GM18511 (cell line): ENCODE measurements around the gene NRDC.
"Not testable (repeated sequence)": the region's sequence is repeated elsewhere in the genome, so short reads cannot be mapped to it uniquely, and the experiment has no call there.

Source experiments
- ATAC-seq: cut with Tn5 transposase; IDR thresholded peaks from one replicate; pipeline ENCODE4 v1.9.1; 2021; ENCODE audit warnings: mild to moderate bottlenecking, moderate library complexity; ENCODE audit not compliant: unreplicated experiment

The NRDC gene

DNA sequence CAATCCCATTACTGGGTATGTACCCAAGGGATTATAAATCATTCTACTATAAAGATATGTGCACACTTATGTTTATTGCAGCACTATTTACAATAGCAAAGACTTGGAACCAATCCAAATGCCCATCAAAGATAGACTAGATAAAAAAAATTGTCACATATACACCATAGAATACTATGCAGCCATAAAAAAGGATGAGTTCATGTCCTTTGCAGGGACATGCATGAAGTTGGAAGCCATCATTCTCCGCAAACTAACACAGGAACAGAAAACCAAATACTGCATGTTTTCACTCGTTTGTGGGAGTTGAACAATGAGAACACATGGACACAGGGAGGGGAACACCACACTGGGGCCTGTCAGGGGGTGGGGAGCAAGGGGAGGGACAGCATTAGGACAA lies 16.2 kb upstream of the NRDC start:
- ATAC-seq, result not testable (repeated sequence)

DNA sequence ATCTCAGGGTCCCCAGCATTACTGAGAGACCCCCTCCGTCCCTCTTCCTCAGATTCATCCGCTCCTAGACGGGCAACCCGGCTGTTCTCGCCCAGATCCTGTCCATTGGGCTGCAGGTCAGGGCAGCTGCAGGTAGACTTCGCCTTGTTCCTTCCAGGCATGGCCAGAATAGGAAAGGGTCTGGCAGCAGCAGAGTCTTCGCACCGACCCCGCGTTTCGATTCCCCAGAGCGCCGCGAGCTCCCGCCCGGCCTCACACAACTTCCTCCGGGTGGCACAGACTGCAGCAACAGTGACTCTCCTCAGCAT lies 265 bp downstream of the NRDC start:
- ATAC-seq, result peak; percentile 34

DNA sequence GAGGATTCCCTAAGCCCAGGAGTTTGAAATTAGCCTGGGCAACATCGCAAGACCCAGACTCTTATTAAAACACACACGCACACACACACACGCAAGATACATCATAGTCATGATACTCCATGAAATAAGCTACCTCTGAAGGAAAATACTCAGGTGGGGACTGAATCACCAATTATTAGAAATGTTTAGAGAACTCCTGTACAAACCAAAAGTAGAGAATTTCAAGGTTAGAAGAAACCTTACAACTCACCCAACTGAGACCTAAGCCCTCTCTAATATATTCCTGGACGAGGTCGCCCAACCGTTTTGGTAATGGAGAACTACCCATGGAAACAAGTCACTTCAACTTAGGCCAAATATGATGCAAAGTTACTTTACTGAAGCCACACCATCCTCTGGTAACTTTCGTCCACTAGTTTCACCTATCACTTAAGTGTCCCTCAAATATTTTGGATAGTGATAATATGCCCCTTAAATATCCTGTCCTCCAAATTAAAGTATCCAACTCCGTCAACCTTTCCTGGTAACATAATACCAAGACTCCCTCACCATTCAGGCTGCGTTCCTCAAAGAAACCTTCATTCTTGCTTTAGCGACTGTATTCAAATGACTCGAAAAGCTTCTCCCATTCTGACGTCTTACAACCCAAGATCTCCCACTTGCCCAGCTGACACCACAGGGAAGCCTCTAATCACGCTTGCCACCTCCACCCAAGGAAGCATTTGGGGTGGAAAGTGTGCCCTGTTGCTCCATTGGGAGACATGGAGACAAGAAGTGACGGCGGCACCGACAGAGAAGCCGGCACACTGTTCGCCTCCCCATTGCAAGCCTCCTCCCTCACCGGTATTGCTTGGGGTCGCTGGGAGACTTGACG lies 856 bp downstream of the NRDC start:
- ATAC-seq, result peak; percentile 2

DNA sequence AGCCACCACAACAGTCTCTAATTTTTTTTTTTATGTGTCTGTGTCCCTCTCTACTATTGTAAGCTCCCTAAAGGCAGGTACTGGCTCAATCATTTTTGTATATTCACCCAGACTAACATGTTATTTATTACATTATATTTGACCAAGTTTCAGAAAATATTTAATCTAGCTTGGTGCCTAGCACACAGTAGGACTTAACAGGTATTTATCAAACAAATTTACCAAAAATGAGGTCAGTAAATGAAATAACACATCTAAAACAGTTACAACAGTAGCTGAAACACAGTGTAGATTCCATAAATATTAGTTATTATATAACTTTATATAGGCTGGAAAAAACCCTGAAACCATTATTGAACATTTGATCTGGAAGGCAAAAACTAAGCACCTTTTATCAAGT lies 2.7 kb downstream of the NRDC start:
- no peak for ATAC-seq

DNA sequence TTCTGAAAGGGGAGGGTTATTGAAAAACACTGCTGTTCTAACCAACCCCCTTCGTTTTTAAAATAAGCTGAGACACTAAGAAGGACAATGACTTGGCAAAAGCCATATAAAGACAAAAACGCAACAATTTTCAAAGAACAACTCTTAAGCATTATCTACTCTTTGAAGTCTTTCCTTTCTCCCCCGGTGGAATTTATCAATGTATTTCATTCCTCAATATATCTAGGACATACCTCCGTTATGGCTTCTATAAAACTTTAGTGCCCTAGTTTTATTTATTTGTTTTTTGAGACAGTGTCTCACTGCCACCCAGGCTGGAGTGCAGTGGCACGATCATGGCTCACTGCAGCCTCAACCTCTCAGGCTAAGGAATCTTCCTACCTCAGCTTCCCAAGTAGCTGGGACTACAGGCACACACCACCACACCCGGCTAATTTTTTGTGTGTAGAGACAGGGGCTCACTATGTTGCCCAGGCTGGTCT lies 3.2 kb downstream of the NRDC start:
- ATAC-seq, result no peak

DNA sequence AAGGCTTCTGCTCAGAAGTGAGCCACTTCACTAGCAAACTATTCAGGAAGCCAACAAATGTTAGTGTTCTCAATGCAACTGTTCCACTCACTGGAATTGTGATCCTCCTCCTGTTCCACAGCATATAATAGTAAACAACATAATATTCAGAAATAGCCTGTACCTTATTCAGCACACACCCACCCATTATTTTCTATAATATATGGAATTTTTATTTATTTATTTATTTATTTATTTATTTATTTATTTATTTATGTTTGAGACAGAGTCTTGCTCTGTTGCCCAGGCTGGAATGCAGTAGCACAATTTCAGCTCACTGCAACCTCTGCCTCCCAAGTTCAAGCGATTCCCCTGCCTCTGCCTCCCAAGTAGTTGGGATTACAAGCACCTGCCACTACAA lies 5.3 kb downstream of the NRDC start:
- ATAC-seq, result not testable (repeated sequence)

DNA sequence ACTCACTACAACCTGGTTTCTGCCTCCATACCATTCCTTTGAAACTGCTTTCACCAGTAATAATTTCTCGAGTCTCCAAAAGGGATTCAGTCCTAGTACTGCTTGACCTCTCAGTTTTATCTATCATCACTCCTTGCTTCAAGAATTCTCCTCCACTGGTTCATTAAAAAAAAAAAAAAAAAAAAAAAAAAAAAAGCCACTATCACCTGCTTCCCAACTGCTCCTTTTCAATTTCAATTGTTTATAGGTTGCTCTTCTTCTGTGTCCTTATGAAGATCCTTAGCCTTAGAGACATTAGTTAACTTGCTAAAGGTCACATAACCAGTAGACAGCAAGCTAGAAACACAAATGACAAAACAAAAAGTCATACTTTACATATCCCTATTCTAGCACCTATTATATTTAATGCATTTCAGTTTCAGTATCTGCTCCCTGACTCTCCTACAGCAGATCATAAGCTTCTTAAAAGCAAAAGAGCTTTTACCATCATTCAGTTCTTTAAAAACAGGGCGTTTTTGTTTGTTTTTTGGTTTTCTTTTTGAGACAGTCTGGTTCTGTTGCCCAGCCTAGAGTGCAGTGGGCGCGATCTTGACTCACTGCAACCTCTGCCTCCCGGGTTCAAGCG lies 7.1 kb downstream of the NRDC start:
- no peak for ATAC-seq

DNA sequence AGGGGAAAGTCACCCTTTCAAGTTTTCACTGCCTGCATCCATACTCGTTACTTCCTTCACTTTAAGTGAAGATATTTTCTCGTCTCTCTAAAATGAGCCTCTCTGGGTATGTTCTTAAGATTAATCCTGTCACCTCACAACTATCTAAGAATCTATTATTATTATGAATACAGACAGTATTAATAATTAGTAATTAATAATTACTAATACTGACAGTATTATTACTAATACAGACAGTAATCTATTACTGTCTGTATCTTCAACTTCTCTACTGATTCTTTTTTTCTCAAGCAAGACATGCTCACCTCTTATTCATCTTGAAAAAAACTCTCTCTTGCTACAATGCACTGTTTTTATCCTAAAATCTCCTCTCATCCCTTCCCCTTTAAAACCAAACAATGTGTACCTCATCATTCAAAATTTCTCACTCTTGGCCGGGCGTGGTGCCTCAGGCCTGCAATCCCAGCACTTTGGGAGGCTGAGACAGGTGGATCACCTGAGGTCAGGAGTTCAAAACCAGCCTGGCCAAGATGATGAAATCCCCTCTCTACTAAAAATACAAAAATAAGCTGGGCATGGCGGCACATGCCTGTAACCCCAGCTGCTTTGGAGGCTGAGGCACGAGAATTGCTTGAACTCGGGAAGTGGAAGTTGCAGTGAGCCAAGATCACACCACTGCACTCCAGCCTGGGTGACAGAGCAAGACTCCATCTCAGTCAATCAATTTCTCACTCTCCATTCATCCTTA lies 7.8 kb downstream of the NRDC start:
- no peak for ATAC-seq

DNA sequence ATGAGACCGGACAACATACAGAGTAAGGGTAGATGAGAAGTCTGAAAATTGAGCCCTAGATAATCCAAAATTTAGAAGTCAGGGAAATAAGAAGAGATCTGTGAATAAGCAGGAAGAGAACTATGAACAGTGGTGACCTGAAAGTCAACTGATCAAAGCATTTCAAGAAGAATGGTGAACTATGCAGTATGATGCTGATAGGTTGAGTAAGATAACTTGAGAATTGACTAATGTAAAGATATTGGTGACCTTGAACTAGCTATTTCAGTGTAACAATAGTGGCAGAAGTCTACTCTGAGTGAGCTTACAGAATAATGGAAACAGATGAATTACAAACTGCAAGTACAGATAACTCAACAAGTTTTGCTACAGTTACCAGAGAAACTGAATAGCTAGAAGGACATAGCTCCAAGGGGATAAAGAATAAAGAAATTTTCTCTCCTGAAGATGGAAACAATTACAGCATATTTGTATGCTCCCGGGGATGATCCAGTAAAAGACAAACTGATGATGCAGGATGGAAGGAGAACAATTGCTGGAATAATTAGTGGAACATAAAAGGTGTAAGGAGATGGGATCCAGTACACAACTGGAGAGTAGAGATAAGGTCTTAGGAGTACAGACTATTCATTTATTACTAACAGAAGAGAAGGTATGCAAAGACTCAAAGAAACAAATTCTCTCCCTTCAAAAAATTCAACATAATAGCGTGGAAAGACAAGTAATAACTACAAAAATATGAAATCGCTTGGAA lies 10.9 kb downstream of the NRDC start:
- no peak for ATAC-seq

DNA sequence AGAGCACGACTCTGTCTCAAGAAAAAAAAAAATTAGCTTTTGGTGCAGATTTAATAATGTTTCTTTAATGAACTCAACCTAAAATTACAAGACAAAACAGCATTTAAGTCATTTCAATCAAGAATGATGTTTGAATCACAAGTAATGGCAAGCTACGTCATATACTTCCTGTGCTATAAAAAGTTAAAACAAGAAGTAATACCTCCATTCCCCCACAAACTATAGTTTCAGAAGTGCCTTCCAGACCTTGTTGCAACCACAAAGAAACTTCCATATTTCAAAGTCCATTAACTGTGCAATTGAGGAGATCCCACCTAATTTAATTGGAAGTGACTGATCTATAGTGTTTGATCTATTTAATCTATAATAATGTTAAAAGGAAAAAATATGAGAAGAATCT lies 15.1 kb downstream of the NRDC start:
- ATAC-seq, result peak; percentile 83

DNA sequence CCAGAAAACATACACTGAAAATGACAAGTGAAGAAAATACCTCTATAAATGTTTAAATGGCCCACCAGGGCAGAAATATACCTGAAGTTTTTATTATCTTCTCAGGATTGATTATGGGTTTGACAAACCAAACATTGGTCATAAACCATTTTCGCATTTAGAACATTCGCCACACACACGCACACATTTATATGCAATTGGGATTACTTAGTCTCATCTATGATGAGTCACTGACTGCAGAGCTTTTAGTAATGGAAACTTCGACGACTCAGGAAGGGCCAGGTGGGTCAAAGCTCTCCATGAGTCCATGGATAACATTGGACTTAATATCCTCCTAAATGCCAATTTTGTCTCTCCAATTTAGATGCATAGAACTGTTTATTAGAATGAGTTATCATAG lies 16.9 kb downstream of the NRDC start:
- no peak for ATAC-seq

DNA sequence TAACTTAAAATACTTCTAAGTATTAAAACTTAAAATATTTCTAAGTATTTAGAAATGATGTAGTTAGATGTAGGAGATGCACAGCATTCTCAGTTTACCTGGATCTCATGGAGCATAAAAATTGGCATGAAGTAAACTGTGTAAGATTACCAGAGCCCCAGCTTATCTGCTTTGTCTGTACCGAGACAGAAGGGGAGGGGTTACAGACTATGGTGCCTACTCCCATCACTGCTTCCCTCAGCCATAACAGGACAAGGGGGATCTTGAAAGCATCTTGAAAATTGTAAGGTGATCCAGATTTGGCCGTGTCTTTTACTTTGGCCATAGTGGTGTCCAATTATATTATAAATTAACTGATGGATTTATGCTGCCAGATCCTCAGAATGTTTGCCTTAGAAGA lies 18.8 kb downstream of the NRDC start:
- ATAC-seq, result no peak

DNA sequence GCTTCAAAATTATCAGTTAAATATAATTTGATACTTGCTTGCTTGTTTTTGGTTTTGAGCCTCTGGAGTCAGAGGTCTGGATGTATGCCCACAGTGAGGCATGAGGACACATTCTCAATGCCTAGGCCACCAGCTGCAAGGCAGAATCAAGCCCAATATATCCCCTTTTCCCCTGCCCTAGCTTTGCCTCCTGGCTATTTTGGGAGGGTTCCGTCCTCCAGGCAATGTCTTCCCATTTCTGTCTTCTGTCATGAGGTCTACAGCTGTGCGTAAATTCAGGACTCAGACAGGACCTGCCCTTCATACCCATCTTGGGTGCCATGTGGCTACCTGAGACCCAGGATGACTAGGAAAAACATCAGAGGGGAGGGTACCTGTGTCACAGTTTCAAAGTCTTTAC lies 19.2 kb downstream of the NRDC start:
- no peak for ATAC-seq

DNA sequence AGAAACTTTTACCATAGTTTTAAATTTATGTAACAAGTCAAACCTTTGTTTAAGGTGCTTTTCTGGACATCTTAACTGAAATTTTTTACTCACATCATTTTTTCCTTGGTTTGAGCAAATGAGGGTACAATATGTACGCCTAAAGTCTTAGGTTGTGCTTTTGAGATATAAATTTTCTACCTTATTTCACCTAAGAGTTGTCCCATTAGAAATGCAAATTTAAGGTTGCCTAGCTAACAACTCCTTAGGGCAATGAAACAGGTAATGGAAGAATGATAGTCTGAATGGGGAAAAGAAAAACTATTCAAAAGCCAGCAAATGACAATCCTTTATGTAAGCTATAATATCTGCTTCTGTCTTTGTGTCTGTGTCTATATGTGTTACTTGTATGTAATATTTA lies 19.6 kb downstream of the NRDC start:
- no peak for ATAC-seq

DNA sequence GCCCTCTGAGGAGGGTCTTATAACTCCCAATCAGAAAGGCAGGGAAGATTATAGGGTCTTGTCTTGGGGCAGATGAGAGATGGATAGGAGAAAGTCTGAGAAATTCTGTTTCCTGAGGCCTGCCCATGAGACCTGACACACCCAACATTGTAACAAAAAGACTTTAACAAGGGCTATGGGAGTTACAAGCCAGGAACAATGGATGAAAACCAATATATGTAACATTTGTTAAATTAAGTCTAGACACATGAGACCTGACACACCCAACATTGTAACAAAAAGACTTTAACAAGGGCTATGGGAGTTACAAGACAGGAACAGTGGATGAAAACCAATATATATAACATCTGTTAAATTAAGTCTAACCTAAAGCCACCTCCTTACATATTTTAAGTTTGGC lies 21.8 kb downstream of the NRDC start:
- no peak for ATAC-seq

DNA sequence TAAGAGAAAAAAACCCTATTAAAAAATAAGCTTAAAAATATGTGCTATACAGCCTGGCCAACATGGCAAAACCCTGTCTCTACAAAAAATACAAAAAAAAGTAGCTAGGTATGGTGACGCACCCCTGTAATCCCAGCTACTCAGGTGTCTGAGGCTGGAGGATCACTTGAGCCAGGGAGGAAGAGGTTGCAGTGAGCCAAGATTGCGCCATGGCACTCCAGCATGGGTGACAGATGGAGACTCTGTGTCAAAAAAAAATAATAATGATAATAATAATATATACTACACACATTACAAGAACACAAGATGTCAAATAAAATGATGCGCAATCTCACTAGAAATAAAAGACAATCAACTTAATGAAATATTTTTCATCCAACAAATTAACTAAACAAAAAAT lies 22.9 kb downstream of the NRDC start:
- ATAC-seq, result no peak

DNA sequence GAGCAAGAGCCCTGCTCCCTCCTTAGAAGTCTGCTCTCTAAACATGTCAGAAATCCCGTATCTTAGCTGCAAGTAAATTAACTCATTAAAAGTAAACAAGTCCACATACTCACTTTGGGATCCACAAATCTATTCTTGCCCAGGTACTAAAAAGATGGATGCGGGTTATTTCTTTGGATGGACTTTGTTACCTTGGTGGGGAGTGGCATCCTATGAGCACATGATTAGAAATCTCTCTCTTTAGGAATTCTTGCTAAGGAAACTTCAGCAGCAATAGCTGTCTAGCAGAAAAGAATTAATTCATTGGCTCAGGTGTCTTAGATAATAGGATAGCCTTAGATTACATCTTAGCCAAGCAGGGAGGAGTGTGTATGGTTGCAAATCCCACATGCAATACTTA lies 25.2 kb downstream of the NRDC start:
- no peak for ATAC-seq

DNA sequence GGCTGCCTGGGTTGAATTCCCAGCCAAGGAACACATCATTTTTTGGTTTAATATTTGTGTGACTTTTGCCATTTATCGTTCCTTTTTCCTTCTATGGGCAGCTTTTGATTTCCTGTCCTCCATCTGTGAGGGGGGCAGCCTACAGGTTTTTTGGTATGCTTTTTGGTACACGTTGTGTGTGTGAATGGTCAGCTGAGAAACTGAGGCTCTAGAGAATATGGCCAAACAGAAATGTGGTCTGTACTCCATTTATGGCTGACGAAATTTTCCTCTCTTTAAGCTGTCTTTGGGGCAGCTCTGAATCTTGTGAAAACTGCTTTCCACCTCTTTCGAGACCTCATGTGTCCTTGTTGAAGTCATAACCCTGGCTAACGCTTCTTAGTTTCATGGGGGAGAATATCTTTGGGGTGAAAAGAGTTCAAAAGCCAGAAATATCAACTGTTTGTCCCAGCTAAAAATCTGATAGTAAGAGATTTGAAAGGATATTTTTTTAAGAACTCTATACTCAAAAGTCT lies 26.6 kb downstream of the NRDC start:
- ATAC-seq, result no peak

DNA sequence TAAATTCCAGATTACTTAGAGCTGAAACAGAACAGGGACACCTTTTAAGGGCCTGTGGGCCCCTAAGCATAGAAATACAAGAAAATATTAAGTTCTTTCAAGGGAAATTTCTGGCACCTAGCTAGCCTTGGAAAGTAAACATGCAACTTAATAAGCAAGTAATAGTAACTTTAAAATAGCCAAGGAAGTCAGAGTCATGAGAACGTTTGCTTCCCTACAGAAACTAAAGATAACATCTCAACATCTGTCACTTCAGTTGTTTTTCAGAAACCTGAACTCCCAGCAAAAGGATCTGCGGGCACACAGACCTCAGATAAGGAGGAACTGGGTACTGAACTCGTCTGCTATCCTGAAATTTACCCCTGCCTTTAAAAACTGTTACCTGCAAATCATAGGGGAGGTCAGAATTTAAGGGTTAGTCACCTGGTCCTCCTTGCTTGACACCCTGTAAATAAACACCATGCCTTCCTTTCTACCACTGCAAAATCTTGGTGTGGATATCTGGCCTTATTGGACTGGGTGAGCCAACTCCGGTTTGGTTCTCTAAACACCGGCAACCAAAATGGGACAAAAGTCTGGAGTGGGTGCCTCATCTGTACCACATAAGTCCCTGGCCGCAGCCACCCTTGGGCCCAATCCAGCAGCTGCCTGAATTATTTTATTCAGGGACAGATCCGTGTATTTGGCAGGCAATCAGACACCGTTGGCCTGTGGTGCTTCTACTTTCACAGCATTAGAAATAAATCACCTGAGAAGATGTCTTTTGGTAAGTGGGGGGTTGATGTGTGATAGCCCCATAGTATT lies 27.9 kb downstream of the NRDC start:
- no peak for ATAC-seq

DNA sequence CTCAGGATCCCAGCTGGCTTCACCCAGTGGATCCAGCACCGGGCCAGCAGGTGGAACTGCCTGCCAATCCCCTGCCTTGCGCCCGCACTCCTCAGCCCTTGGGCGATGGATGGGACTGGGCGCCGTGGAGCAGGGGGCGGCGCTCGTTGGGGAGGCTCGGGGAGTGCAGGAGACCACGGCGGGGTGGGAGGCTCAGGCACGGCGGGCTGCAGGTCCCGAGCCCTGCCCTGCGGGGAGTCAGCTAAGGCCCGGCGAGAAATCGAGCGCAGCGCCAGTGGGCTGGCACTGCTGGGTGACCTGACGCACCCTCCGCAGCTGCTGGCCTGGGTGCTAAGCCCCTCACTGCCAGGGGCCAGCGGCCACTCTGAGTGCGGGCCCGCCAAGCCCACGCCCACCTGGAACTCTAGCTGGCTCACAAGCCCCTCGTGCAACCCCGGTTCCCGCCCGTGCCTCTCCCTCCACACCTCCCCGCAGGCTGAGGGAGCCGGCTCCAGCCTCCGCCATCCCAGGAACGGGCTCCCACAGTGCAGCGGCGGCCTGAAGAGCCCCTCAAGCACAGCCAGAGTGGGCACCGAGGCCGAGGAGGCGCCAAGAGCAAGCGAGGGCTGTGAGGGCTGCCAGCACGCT lies 31.1 kb downstream of the NRDC start:
- ATAC-seq, result no peak
